Pancreas (tissue), 10 donors: Measurements from ENCODE around the gene SERPINA10. TPM values are rescaled to one million over a fixed set of nuclear protein-coding genes. Genes with fewer than 3 reads are reported as not detected.
"Not testable (repeated sequence)": the region's sequence is repeated elsewhere in the genome, so short reads cannot be mapped to it uniquely, and the experiment has no call there.

Experiments used
- ATAC-seq, 4 donors: fragments of 200-7000 bp; cut with Tn5 transposase; one replicate each; pipeline versions ENCODE4 v1.8.0 to v1.9.1; 2020; ENCODE audit warnings: mild to moderate bottlenecking in 4 of 4, moderate library complexity in 4 of 4
- DNase-seq, 6 donors: peaks; one replicate each; pipeline ENCODE4 v3.0.0-alpha.2; 2020
- FAIRE-seq: peaks from 2 replicates; lab custom pipeline; 2012; peaks lifted over from hg19 to GRCh38; lab: Jason Lieb, UNC
- H3K27ac ChIP-seq, 4 donors: fragments of 200-600 bp; sonication (generic); 1 replicate in 3 of 4; 2 replicates in 1 of 4; pipeline versions ENCODE4 v1.5.0 to v1.8.0; 2020
- H3K27me3 ChIP-seq, 4 donors: fragments of 200-600 bp; one replicate each; pipeline ENCODE4 v1.8.0; 2021
- H3K36me3 ChIP-seq, 3 donors: fragments of 200-600 bp; sonication (generic) in 1 of 3; one replicate each; pipeline versions ENCODE4 v1.5.0 to v1.8.0; 2020 to 2021
- H3K4me1 ChIP-seq, 3 donors: fragments of 200-600 bp; one replicate each; pipeline ENCODE4 v1.8.0; 2021
- H3K4me3 ChIP-seq, 4 donors: fragments of 200-600 bp; sonication (generic) in 2 of 4; one replicate each; pipeline versions ENCODE4 v1.5.0 to v1.8.0; 2020 to 2021
- H3K9me3 ChIP-seq, 4 donors: fragments of 200-600 bp; one replicate each; pipeline ENCODE4 v1.8.0; 2021
- CTCF ChIP-seq, 4 donors: fragments of 200-600 bp; sonication (generic) in 3 of 4; IDR thresholded peaks; one replicate each; pipeline versions ENCODE4 v1.5.0 to v1.8.0; 2021; ENCODE audit warnings: antibody characterized with exemption in 4 of 4
- WGBS, 2 donors: extraction: QIAGEN DNeasy Blood & Tissue Kit; methylation state at CpG; one replicate each; pipeline ENCODE4 v1.1.7; 2013; 5-methylcytosine and 5-hydroxymethylcytosine counted together
- intact Hi-C, 3 donors: fragments of 100-400 bp; cut with DNase I; formaldehyde crosslinking; loops; one replicate each; pipeline versions ENCODE4 v1.11.1 to v1.14.2; 2022
- polyA plus RNA-seq, 2 donors: library from polyadenylated mRNA; stranded (reverse); fragments of 200-250 nt; gene quantifications; one replicate each; pipeline ENCODE4 v1.2.3, GENCODE V29; 2013
- total RNA-seq, 6 donors: library from RNA; stranded (reverse); fragmentation: NEBNext Ultra II Directional in 4 of 6; extraction: Animal tissue kit (Norgen Biotek cat#: 25700) in 4 of 6; gene quantifications; one replicate each; pipeline versions ENCODE4 v1.2.1 to v1.2.4, GENCODE V29; 2021 to 2023
- donor health status: healthy with polysubstance abuse.
- donor health status: DM: no; HTN: no; CAD: no; lungs with moderate emphysema.
- donor health status: DM: no; HTN: no; CAD: no.
- donor health status: control.
- donor health status: control.
- donor health status: Bipolar disorder and iron deficiency.
- donor health status: DM: yes; HTN: yes; CAD: no.
- donor health status: DM: no; HTN: no; CAD: no.
- donor health status: DM: no; HTN: no; CAD: no.
- donor health status: DM: yes; HTN: yes; CAD: no.

SERPINA10 gene
- total and polyA plus RNA-seq, 8 donors, result 0.19 to 4.3 (median 0.49) TPM

- Histone ChIP-seq H3K9me3 (no peaks in the 10 kb centered on the region), H3K27ac (no peak overlapping the region), H3K36me3 (no peaks in the 10 kb centered on the region), H3K27me3 (no peaks in the 10 kb centered on the region), H3K4me3 (no peak overlapping the region), H3K4me1 (no peaks in the 10 kb centered on the region)
- WGBS, 2 donors, result 70 to 73% methylated on average over 2 of the region's 2 CpGs
- DNase-seq (no peak), FAIRE-seq (no peak), ATAC-seq (no peak)
- TF ChIP-seq CTCF (IDR thresholded peaks at IDR 0.05), result no peak
- intact Hi-C loops, result no loop called here
Observed at GRCh38 chr14:94278731-94279130, 14.3 kb downstream of the SERPINA10 start.

- FAIRE-seq, intact Hi-C loops, H3K4me3 ChIP-seq, H3K9me3 ChIP-seq, H3K27me3 ChIP-seq, H3K27ac ChIP-seq, DNase-seq, H3K4me1 ChIP-seq, H3K36me3 ChIP-seq: not testable (repeated sequence)
- WGBS, 2 donors, result 76 to 83% methylated on average over 11 of the region's 11 CpGs
- peak in 2 of 4 donors; percentile 75 to 88 for ATAC-seq
Observed at GRCh38 chr14:94276898-94277561, 16.0 kb downstream of the SERPINA10 start.

GRCh38 chr14:94269156-94269555 is 23.9 kb downstream of the SERPINA10 start:
- intact Hi-C loops, result no loop called here
- DNase-seq (no peak), FAIRE-seq (no peak), ATAC-seq (peak in 2 of 4 donors; percentile 34 to 53)
- WGBS, 2 donors, result 58 to 68% methylated on average over 10 of the region's 10 CpGs
- no peaks in the 10 kb centered on the region for H3K36me3 ChIP-seq
- H3K27ac ChIP-seq, result no peak overlapping the region
- H3K9me3 ChIP-seq, result no peaks in the 10 kb centered on the region
- H3K4me3 ChIP-seq, result no peak overlapping the region
- no peaks in the 10 kb centered on the region for H3K4me1 ChIP-seq
- TF ChIP-seq CTCF (IDR thresholded peaks at IDR 0.05), result no peak
- H3K27me3 ChIP-seq, result peaks cover 0 to 5% (median 0%) of the 10 kb centered on the region in 4 donors

GRCh38 chr14:94268582-94268981 is 24.5 kb downstream of the SERPINA10 start:
- H3K4me3 ChIP-seq, H3K4me1 ChIP-seq, FAIRE-seq, intact Hi-C loops, H3K27me3 ChIP-seq, H3K27ac ChIP-seq, H3K36me3 ChIP-seq, DNase-seq, ATAC-seq, H3K9me3 ChIP-seq: not testable (repeated sequence)
- whole genome bisulfite sequencing, 2 donors, result 66 to 81% methylated on average over 7 of the region's 7 CpGs

GRCh38 chr14:94267352-94267751 is 25.7 kb downstream of the SERPINA10 start:
- no peak for FAIRE-seq

GRCh38 chr14:94264195-94264594 is 28.9 kb downstream of the SERPINA10 start:
- intact Hi-C loops, H3K9me3 ChIP-seq, H3K4me1 ChIP-seq, H3K27me3 ChIP-seq, DNase-seq, H3K4me3 ChIP-seq, H3K27ac ChIP-seq, ATAC-seq, H3K36me3 ChIP-seq, FAIRE-seq: not testable (repeated sequence)
- WGBS, 2 donors, result 58 to 82% methylated on average over 3 of the region's 3 CpGs

More at GRCh38 chr14:94267352-94267751, 25.7 kb downstream of the SERPINA10 start:
- intact Hi-C loops, result no loop called here
- H3K27me3 ChIP-seq, result peaks cover 0 to 5% (median 0%) of the 10 kb centered on the region in 4 donors
- WGBS, 2 donors, result 86 to 87% methylated on average over 1 of the region's 1 CpG
- no peaks in the 10 kb centered on the region for H3K36me3 ChIP-seq
- no peak for TF ChIP-seq CTCF (IDR thresholded peaks at IDR 0.05)
- H3K27ac ChIP-seq, result no peak overlapping the region
- no peaks in the 10 kb centered on the region for H3K9me3 ChIP-seq
- no peaks in the 10 kb centered on the region for H3K4me1 ChIP-seq
- no peak for DNase-seq
- no peak for ATAC-seq
- H3K4me3 ChIP-seq, result no peak overlapping the region
